Mucosa of descending colon (tissue), 3 donors: ENCODE measurements around the gene PDGFB. TPM values are rescaled to one million over a fixed set of nuclear protein-coding genes. Genes with fewer than 3 reads are reported as not detected.
"Not testable (repeated sequence)": the region's sequence is repeated elsewhere in the genome, so short reads cannot be mapped to it uniquely, and the experiment has no call there.

Experiments
- ATAC-seq: fragments of 200-7000 bp; cut with Tn5 transposase; one replicate; pipeline ENCODE4 v1.9.1; 2020; ENCODE audit warnings: mild to moderate bottlenecking, moderate library complexity
- DNase-seq, 3 donors: peaks; one replicate each; pipeline ENCODE4 v3.0.0-alpha.2; 2020
- H3K36me3 ChIP-seq: fragments of 200-600 bp; one replicate; pipeline ENCODE4 v1.8.0; 2021; ENCODE audit warnings: low read depth, mild to moderate bottlenecking
- H3K4me1 ChIP-seq: fragments of 200-600 bp; one replicate; pipeline ENCODE4 v1.8.0; 2021; ENCODE audit warnings: low read depth, mild to moderate bottlenecking
- H3K4me3 ChIP-seq: fragments of 200-600 bp; one replicate; pipeline ENCODE4 v1.8.0; 2021; ENCODE audit warnings: mild to moderate bottlenecking
- H3K9me3 ChIP-seq: fragments of 200-600 bp; one replicate; pipeline ENCODE4 v1.8.0; 2021; ENCODE audit warnings: mild to moderate bottlenecking
- CTCF ChIP-seq: fragments of 200-600 bp; IDR thresholded peaks from one replicate; pipeline ENCODE4 v1.8.0; 2022; ENCODE audit warnings: antibody characterized with exemption, mild to moderate bottlenecking
- intact Hi-C, 2 donors: fragments of 100-400 bp; cut with DNase I in 1 of 2; cut with micrococcal nuclease in 1 of 2; formaldehyde crosslinking; loops; one replicate each; pipeline versions ENCODE4 v1.11.0 to v1.11.1; 2022; cut with DNase I, micrococcal nuclease
- total RNA-seq, 3 donors: library from RNA; stranded (reverse); fragmentation: NEBNext Ultra II Directional in 2 of 3; extraction: Animal tissue kit (Norgen Biotek cat#: 25700) in 2 of 3; gene quantifications; one replicate each; pipeline versions ENCODE4 v1.2.1 to v1.2.4, GENCODE V29; 2021 to 2023
- donor health status: DM: no; HTN: no; CAD: no; lungs with moderate emphysema.
- donor health status: DM: no; HTN: no; CAD: no.
- donor health status: DM: no; HTN: yes; CAD: no.

The PDGFB gene
- total RNA-seq, 3 donors from 2014 or later: 1.8 to 16.6 (median 5.4) TPM

GRCh38 chr22:39219071-39220039 is 25.4 kb downstream of the PDGFB start:
- intact Hi-C loops: no loop called here
- H3K4me3 ChIP-seq: no peak overlapping the region
- DNase-seq (peak in 1 of 3 donors; percentile 3), ATAC-seq (no peak)
- H3K36me3 ChIP-seq: no peaks in the 10 kb centered on the region
- H3K9me3 ChIP-seq: no peaks in the 10 kb centered on the region
- TF ChIP-seq CTCF: no peak
- no peaks in the 10 kb centered on the region for H3K4me1 ChIP-seq

- ATAC-seq, intact Hi-C loops, H3K4me1 ChIP-seq, H3K4me3 ChIP-seq, DNase-seq, H3K36me3 ChIP-seq, H3K9me3 ChIP-seq: not testable (repeated sequence)
These were observed 26.4 kb downstream of the PDGFB start for GRCh38 chr22:39218432-39218831.

- no peak for DNase-seq
- H3K36me3 ChIP-seq: no peaks in the 10 kb centered on the region
- no peaks in the 10 kb centered on the region for H3K9me3 ChIP-seq
- no peak for TF ChIP-seq CTCF
- intact Hi-C loops: no loop called here
- no peak for ATAC-seq
- H3K4me1 ChIP-seq: no peaks in the 10 kb centered on the region
- H3K4me3 ChIP-seq: no peak overlapping the region
These were observed 28.7 kb downstream of the PDGFB start for GRCh38 chr22:39216143-39216490.

GRCh38 chr22:39215426-39216142 is 29.2 kb downstream of the PDGFB start:
- intact Hi-C loops: no loop called here
- DNase-seq: no peak
- H3K4me1 ChIP-seq: no peaks in the 10 kb centered on the region
- no peak for TF ChIP-seq CTCF
- no peaks in the 10 kb centered on the region for H3K9me3 ChIP-seq
- ATAC-seq: no peak
- H3K36me3 ChIP-seq: no peaks in the 10 kb centered on the region
- no peak overlapping the region for H3K4me3 ChIP-seq

- TF ChIP-seq CTCF: no peak
- DNase-seq: no peak
These were observed 29.7 kb downstream of the PDGFB start for GRCh38 chr22:39215070-39215396.

More at GRCh38 chr22:39215070-39215396, 29.7 kb downstream of the PDGFB start:
- intact Hi-C loops: no loop called here
- ATAC-seq: no peak
- H3K4me1 ChIP-seq: no peaks in the 10 kb centered on the region
- H3K36me3 ChIP-seq: no peaks in the 10 kb centered on the region
- no peak overlapping the region for H3K4me3 ChIP-seq
- no peaks in the 10 kb centered on the region for H3K9me3 ChIP-seq
